IPS-NIHi11 (cell line): ENCODE measurements around the gene PXDC1.
"Not testable (repeated sequence)": the region's sequence is repeated elsewhere in the genome, so short reads cannot be mapped to it uniquely, and the experiment has no call there.

Experiments used
- DNase-seq: peaks from one replicate; pipeline ENCODE4 v3.0.0; 2012; ENCODE audit warnings: mixed read lengths, low spot score

The PXDC1 gene

DNA sequence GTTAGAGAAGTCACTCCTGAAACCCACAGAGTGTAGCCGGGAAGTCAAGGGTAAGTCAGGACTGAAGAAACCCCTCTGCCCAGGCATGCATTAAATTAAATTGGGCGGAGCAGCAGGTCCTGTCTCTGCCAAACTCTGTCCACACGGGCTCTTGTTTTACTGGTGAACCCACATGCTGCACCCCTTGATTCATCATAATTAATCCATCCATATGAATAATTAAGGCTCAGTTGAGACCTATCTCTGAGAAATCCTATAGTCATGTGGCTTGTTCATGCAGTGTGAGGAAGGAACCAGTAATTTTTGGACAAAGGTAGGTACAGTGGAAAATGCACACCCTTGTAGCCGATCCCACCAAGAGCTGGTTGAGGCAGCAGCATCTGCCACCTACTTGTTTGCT, 43.0 kb downstream of the PXDC1 start:
- DNase-seq, result no peak

DNA sequence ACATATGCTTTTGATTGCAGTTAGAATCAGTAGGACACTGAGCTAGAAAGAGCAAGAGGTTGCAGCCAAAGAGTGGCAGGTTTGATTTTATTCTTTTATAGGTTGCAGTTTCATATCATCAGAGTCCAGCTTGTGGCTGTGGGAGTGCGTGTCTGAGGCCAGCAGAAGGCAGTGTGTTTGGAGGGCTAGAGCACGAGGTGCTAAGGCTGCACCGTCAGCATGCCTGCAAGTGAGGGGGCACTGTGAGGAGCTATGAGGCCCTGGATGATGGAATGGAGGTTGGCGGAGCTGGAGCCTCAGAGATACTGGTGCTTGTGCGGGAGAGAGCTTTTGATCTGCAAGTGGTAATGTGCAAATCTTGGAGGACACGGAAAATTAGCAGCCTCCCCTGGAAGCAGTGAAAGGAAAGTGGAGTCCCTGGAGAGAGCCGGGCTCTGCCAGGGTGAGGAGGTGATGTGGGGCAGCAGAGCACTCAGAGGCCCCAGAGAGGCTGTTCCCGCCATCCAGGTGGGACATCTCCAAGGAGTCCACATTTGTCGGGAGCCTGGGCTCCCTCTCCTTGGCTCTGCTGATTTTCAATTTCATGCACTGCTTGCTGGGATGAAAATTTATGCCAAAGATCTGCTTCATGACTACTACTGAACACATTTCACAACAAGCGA, 43.6 kb downstream of the PXDC1 start:
- no peak for DNase-seq

GRCh38 chr6:3707024-3707423, 44.5 kb downstream of the PXDC1 start:
- DNase-seq, result no peak

GRCh38 chr6:3706547-3706946, 45.0 kb downstream of the PXDC1 start:
- DNase-seq, result no peak

GRCh38 chr6:3701631-3702030, 49.9 kb downstream of the PXDC1 start:
- DNase-seq, result no peak

DNA sequence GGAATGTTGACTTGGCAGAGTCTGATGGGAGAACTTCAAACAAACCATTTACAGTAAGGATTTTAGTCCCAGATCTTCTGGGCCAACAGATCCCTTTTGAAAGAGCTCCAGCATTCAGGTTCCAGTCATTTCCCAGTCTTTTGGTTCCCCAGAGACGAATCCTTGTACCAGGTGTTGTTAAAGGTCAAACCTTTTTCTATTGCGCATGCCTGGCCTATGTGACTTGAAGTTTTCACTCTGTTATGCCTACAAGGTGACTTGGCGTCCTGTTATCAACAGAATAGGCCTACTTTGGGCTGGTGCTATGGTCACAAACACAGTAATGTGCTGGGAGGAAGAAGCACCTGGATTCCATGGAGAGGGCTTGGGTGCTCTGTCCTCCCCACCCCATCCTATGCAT, 52.3 kb downstream of the PXDC1 start:
- no peak for DNase-seq

GRCh38 chr6:3698021-3698420, 53.5 kb downstream of the PXDC1 start:
- DNase-seq, result no peak

GRCh38 chr6:3697609-3698008, 53.9 kb downstream of the PXDC1 start:
- no peak for DNase-seq

GRCh38 chr6:3696525-3697088, 54.9 kb downstream of the PXDC1 start:
- no peak for DNase-seq

GRCh38 chr6:3695065-3695817, 56.3 kb downstream of the PXDC1 start:
- no peak for DNase-seq

DNA sequence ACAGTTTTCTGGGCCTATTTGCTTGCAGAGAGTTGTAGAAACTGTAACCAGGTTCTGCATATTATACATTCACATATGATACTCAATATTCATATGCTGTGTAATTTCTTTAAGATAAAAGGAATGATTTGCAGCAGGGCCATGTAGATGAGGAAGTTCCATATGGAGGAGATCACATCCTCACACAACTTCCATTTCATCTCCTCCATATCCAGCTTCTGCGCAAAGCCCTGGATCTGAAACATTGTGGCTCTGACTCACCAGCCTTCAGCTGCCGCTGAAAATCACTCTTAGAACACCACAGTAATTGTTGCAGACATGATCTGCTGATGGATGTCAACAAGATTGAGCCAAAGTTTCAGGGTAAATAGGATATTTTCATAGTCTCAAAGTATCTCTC, 57.7 kb downstream of the PXDC1 start:
- DNase-seq, result no peak

DNA sequence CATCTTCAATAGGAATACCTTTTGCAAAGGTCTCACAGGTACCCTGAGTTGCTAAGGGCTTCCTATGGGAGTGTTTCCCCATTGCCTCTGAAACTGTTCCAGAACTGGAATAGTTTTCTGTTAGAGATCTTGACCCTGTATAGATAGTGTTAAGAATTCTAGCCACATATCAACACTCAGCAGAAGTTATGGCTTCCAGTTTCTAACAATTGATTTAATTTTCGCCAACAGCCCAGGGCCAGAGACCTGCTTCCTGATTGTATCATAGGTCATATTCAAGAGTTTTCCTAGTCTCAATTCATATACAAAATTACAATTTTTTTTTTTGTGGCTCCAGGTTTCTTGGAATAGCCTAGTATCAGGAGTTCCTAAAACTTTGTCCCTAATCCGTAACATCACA, 61.0 kb downstream of the PXDC1 start:
- DNase-seq, result no peak

DNA sequence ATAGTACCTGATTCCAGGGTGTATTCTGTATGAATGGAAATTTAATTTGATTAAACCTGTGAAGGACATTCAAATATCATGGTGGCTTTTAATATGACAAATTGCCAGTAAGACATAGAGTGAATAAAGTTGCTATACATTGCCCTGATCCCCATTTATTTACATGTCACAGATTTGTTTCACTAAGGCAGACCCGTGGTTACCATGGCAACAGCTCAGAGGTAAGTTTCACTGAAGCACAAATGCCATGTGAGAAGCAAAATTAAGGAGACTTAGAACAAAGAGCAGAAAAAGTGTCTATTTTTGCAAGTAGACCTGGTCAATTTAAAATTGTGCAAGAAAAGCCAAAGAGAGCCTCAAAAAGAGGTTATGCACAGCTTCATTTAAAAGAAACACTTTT, 63.7 kb downstream of the PXDC1 start:
- no peak for DNase-seq

DNA sequence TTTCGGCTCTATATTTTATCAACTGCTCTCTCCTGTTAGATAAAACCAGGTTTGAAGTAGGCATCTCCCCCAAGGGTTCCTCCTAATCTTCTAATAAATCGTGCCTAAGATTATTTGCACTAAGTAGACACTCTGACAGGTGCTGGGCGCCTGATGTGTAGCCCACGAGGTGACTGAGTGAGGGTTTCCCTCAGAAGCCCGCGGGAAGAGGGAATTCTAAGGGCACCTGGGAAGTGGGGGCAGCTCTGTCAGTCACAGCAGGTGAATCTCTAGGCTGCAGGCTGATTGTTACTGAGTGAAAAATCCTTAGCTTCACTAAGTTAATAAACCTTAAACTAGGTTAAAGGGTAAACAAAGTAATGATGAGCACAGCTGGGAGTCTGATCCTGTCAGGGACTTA, 68.2 kb downstream of the PXDC1 start:
- no peak for DNase-seq

DNA sequence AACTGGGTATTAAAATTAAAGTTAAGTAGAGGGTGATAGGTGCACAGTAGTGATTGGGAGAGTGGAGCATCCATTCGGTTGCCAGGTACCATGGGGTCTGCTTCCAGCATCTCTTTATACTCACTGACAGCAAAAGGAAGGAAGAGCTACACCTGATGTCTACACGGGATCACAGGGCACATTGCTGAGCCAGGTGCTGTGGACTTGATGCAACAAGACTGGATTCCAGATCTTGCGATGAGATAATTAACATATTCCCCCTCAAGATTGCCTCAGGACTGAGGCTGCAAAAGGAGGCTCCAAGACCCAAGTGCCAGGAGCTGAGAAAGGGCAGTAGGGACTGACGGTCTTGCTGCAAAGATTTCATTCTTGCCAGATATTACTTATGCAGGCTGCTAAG, 72.6 kb downstream of the PXDC1 start:
- DNase-seq, result no peak

DNA sequence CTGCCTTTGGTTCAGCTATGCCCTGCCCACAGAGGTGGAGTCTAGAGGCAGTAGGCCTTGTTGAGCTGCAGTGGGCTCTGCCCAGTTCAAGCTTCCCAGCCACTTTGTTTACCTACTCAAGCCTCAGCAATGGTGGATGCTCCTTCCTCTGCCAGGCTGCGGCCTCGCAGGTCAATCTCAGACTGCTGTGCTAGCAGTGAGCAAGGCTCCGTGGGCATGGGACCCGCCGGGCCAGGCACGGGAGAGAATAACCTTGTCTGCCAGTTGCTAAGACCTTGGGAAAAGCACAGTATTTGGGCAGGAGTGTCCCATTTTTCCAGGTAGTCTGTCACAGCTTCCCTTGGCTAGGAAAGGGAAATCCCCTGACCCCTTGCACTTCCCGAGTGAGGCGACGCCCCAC, 73.8 kb downstream of the PXDC1 start:
- not testable (repeated sequence) for DNase-seq

DNA sequence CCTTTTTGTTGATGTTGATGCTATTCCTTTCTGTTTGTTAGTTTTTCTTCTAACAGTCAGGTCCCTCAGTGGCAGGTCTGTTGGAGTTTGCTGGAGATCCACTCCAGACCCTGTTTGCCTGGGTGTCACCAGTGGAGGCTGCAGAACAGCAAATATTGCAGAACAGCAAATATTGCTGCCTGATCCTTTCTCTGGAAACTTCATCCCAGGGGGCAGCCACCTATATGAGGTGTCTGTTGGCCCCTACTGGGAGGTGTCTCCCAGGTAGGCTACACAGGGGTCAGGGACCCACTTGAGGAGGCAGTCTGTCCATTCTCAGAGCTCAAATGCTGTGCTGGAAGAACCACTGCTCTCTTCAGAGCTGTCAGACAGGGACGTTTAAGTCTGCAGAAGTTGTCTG, 74.2 kb downstream of the PXDC1 start:
- not testable (repeated sequence) for DNase-seq
